Panc1 (cell line): ENCODE measurements around the gene BAX. TPM values are rescaled to one million over a fixed set of nuclear protein-coding genes. Genes with fewer than 3 reads are reported as not detected.

ENCODE experiments used
- ATAC-seq: fragments of 200-7000 bp; cut with Tn5 transposase; 2 replicates; pipeline ENCODE4 v1.9.1; 2020; ENCODE audit warnings: mild to moderate bottlenecking, moderate library complexity
- BruUV-seq: library from RNA; stranded (reverse); fragments of 400-500 nt; replicated peaks from 2 replicates; lab custom pipeline; 2021; lab: Mats Ljungman, UMichigan
- CTCF ChIA-PET: fragments of 300-600 bp; sonication (Branson Sonifier 250); formaldehyde crosslinking; loops from one replicate; lab custom pipeline; 2022; ENCODE audit warnings: antibody characterized with exemption; lab: Charles Lee
- POLR2A ChIA-PET: fragments of 300-600 bp; sonication (Branson Sonifier 250); formaldehyde crosslinking; loops from one replicate; lab custom pipeline; 2022; ENCODE audit warnings: antibody characterized with exemption; lab: Charles Lee
- DNase-seq: peaks from one replicate; pipeline ENCODE4 v3.0.0-alpha.2; 2010; ENCODE audit warnings: low read depth, low spot score
- H3K27ac ChIP-seq: 2 replicates; pipeline ENCODE4 v1.5.1; 2011; ENCODE audit warnings: mild to moderate bottlenecking, low read length, inconsistent platforms
- H3K27me3 ChIP-seq: fragments of 200-500 bp; sonication (Bioruptor generic); 2 replicates; pipeline ENCODE4 v1.6.0; 2014; ENCODE audit warnings: low read length, inconsistent platforms; ENCODE audit not compliant: control insufficient read depth, insufficient read depth
- H3K36me3 ChIP-seq: fragments of 200-500 bp; sonication (Bioruptor generic); 2 replicates; pipeline ENCODE4 v1.5.1; 2014; ENCODE audit warnings: inconsistent platforms, mild to moderate bottlenecking, low read length, moderate library complexity; ENCODE audit not compliant: control insufficient read depth, insufficient read depth
- H3K4me1 ChIP-seq: 2 replicates; pipeline ENCODE4 v1.5.1; 2011; ENCODE audit warnings: inconsistent platforms, mild to moderate bottlenecking, low read length, moderate library complexity; ENCODE audit not compliant: control insufficient read depth, insufficient read depth
- H3K4me3 ChIP-seq, 2 experiments: 2 replicates each; pipeline ENCODE4 v1.5.1; 2011 to 2012; ENCODE audit warnings: low read depth in 2 of 2, low read length in 2 of 2, mild to moderate bottlenecking in 2 of 2, inconsistent platforms in 1 of 2, moderate library complexity in 1 of 2
- H3K9me3 ChIP-seq: fragments of 200-500 bp; sonication (Bioruptor generic); 2 replicates; pipeline ENCODE4 v1.5.1; 2014; ENCODE audit warnings: low read depth, mild to moderate bottlenecking, inconsistent platforms, low read length, moderate library complexity; ENCODE audit not compliant: control insufficient read depth, insufficient read depth
- CTCF ChIP-seq: fragments of 450-650 bp; IDR thresholded peaks from 2 replicates; pipeline ENCODE4 v1.5.1; 2017; ENCODE audit warnings: mild to moderate bottlenecking
- REST ChIP-seq, 2 experiments: IDR thresholded peaks; 2 replicates each; pipeline ENCODE4 v1.6.1; 2011 to 2012; ENCODE audit warnings: low read depth in 2 of 2, control low read depth in 1 of 2, low read length in 1 of 2, mild to moderate bottlenecking in 1 of 2, moderate library complexity in 1 of 2; ENCODE audit not compliant: insufficient read depth in 1 of 2
- SIN3A ChIP-seq: IDR thresholded peaks from 2 replicates; pipeline ENCODE4 v1.6.1; 2012; ENCODE audit warnings: low read depth, mild to moderate bottlenecking, low read length, moderate library complexity, borderline replicate concordance; ENCODE audit not compliant: insufficient read depth
- in situ Hi-C: cut with HindIII; loops from 2 replicates; pipeline ENCODE4 v1.10.0; 2016; ENCODE audit warnings: low sequenced_read_pairs, low pct_unique_long_range_greater_than_20kb
- intact Hi-C: fragments of 100-400 bp; cut with micrococcal nuclease; formaldehyde crosslinking; loops from one replicate; pipeline ENCODE4 v1.10.0; 2022; ENCODE audit not compliant: unreplicated experiment
- total RNA-seq: library from RNA; stranded (reverse); gene quantifications from one replicate; pipeline ENCODE4 v1.2.1, GENCODE V29; 2021; ENCODE audit not compliant: unreplicated experiment

The BAX gene
- total RNA-seq, 1 experiment from 2014 or later: 100 TPM

GRCh38 chr19:48963371-48964204 is 8.9 kb downstream of the BAX start:
- H3K27ac ChIP-seq: peak overlapping the region; percentile 97
- POLR2A ChIA-PET: no interaction called here
- peak overlapping the region in 1 of 2 experiments; percentile 14; a peak in 1 of 4 replicates for H3K4me3 ChIP-seq
- CTCF ChIA-PET: no interaction called here
- intact Hi-C loops (no loop called here), in situ Hi-C loops (no loop called here)
- H3K27me3 ChIP-seq: no peaks in the 10 kb centered on the region
- TF ChIP-seq CTCF (no peak), SIN3A (no peak)
- H3K4me1 ChIP-seq: peaks cover 38% of the 10 kb centered on the region
- DNase-seq: no peak
- peaks cover 2% of the 10 kb centered on the region for H3K36me3 ChIP-seq
- BruUV-seq: no TSS peak
- no peaks in the 10 kb centered on the region for H3K9me3 ChIP-seq
- ATAC-seq: peak; percentile 6

GRCh38 chr19:48964205-48965039 is 9.7 kb downstream of the BAX start:
- ATAC-seq: no peak
- H3K4me3 ChIP-seq: peak overlapping the region; percentile 25 to 39

More at GRCh38 chr19:48964205-48965039, 9.7 kb downstream of the BAX start:
- H3K4me1 ChIP-seq: peaks cover 38% of the 10 kb centered on the region
- TSS peak; percentile 72 for BruUV-seq
- no peaks in the 10 kb centered on the region for H3K9me3 ChIP-seq
- in situ Hi-C loops (no loop called here), intact Hi-C loops (no loop called here)
- peak overlapping the region; percentile 97 for H3K27ac ChIP-seq
- ChIA-PET POLR2A (no interaction called here), CTCF (interaction anchor here (0.6 kb wide), 1 partner anchor 29 kb away, joined by 3 read pairs; the partner anchor contains the start of gene RUVBL2)
- DNase-seq: no peak
- peaks cover 2% of the 10 kb centered on the region for H3K36me3 ChIP-seq
- no peak for TF ChIP-seq REST (IDR thresholded peaks at IDR 0.05; ENCODE audit: insufficient read depth in 1 of 2, low read depth in 2 of 2, low read length in 1 of 2)
- H3K27me3 ChIP-seq: no peaks in the 10 kb centered on the region
